Hepatocyte (in vitro differentiated cells): ENCODE measurements around the gene TARBP2. TPM values are rescaled to one million over a fixed set of nuclear protein-coding genes. Genes with fewer than 3 reads are reported as not detected.

Source experiments
- DNase-seq: peaks from one replicate; pipeline ENCODE4 v3.0.0-alpha.2; 2016; ENCODE audit warnings: low spot score
- H2AFZ ChIP-seq: fragments of 200-600 bp; sonication (generic); 2 replicates; pipeline ENCODE4 v1.6.0; 2016; ENCODE audit warnings: antibody characterized with exemption, mild to moderate bottlenecking
- H3K27ac ChIP-seq: fragments of 200-600 bp; sonication (generic); 2 replicates; pipeline ENCODE4 v1.5.1; 2016; ENCODE audit warnings: mild to moderate bottlenecking
- H3K27me3 ChIP-seq: fragments of 200-600 bp; sonication (generic); 2 replicates; pipeline ENCODE4 v1.6.1; 2016
- H3K36me3 ChIP-seq: fragments of 200-600 bp; sonication (generic); replicated peaks from 2 replicates; pipeline ENCODE4 v1.5.1; 2016; ENCODE audit warnings: low read depth; ENCODE audit not compliant: insufficient read depth
- H3K4me1 ChIP-seq: fragments of 200-600 bp; sonication (generic); 2 replicates; pipeline ENCODE4 v1.5.1; 2016; ENCODE audit warnings: mild to moderate bottlenecking, moderate library complexity; ENCODE audit not compliant: insufficient read depth
- H3K4me2 ChIP-seq: fragments of 200-600 bp; sonication (generic); 2 replicates; pipeline ENCODE4 v1.6.0; 2016
- H3K4me3 ChIP-seq: fragments of 200-600 bp; sonication (generic); 2 replicates; pipeline ENCODE4 v1.5.1; 2016; ENCODE audit warnings: mild to moderate bottlenecking
- H3K79me2 ChIP-seq: fragments of 200-600 bp; sonication (generic); 2 replicates; pipeline ENCODE4 v1.6.0; 2017; ENCODE audit warnings: mild to moderate bottlenecking
- H3K9me2 ChIP-seq: fragments of 200-600 bp; sonication (generic); replicated peaks from 2 replicates; pipeline ENCODE4 v1.6.0; 2017; ENCODE audit warnings: mild to moderate bottlenecking; ENCODE audit not compliant: insufficient read depth
- H3K9me3 ChIP-seq: fragments of 200-600 bp; sonication (generic); 2 replicates; pipeline ENCODE4 v1.5.1; 2016; ENCODE audit warnings: low read depth, mild to moderate bottlenecking
- H4K20me1 ChIP-seq: fragments of 200-600 bp; sonication (generic); 2 replicates; pipeline ENCODE4 v1.6.0; 2016; ENCODE audit warnings: mild to moderate bottlenecking; ENCODE audit not compliant: insufficient read depth, poor library complexity, severe bottlenecking
- CTCF ChIP-seq: fragments of 200-600 bp; sonication (generic); IDR thresholded peaks from 2 replicates; pipeline ENCODE4 v1.5.1; 2016; ENCODE audit warnings: antibody characterized with exemption, mild to moderate bottlenecking; ENCODE audit not compliant: poor library complexity
- EZH2 ChIP-seq: fragments of 200-600 bp; sonication (generic); IDR thresholded peaks from 2 replicates; pipeline ENCODE4 v1.6.1; 2016; ENCODE audit warnings: antibody characterized with exemption, mild to moderate bottlenecking, borderline replicate concordance
- EZH2phosphoT487 ChIP-seq: fragments of 200-600 bp; sonication (generic); IDR thresholded peaks from one replicate; pipeline ENCODE4 v1.6.1; 2018; ENCODE audit warnings: antibody characterized with exemption, mild to moderate bottlenecking, low read depth, moderate library complexity; ENCODE audit not compliant: unreplicated experiment, severe bottlenecking
- WGBS: methylation state at CpG from one replicate; pipeline ENCODE4 v1.1.6; 2016; ENCODE audit warnings: low lambda C conversion rate; ENCODE audit errors: missing lambda C conversion rate; 5-methylcytosine and 5-hydroxymethylcytosine counted together
- polyA plus RNA-seq: library from polyadenylated mRNA; unstranded; fragments of >200 nt; fragmentation: Nextera tagmentation; extraction: Ambion mirVana; gene quantifications from 2 replicates; pipeline ENCODE4 v1.2.1, GENCODE V29; 2016
- total RNA-seq: library from RNA; depleted of rRNA; stranded (reverse); fragments of >200 nt; gene quantifications from 2 replicates; pipeline ENCODE4 v1.2.3, GENCODE V29; 2014

TARBP2 gene
- total and polyA plus RNA-seq, 2 experiments from 2014 or later = 39.1 to 88.6 TPM

GRCh38 chr12:53474819-53475218 lies 26.3 kb upstream of the TARBP2 start:
- no peaks in the 10 kb centered on the region for H3K9me3 ChIP-seq
- no peak for DNase-seq
- no peaks in the 10 kb centered on the region for H3K27me3 ChIP-seq
- no peaks in the 10 kb centered on the region for H3K9me2 ChIP-seq
- H3K4me1 ChIP-seq = peaks cover 10% of the 10 kb centered on the region
- no peak overlapping the region for H3K4me3 ChIP-seq
- peaks cover 96% of the 10 kb centered on the region for H4K20me1 ChIP-seq
- H2AFZ ChIP-seq = no peak overlapping the region
- H3K79me2 ChIP-seq = peaks cover 86% of the 10 kb centered on the region
- WGBS = 88% methylated on average over 10 of the region's 13 CpGs
- no peak for TF ChIP-seq EZH2
- TF ChIP-seq EZH2phosphoT487 = no peak
- TF ChIP-seq CTCF = no peak
- peak overlapping the region; percentile 57 for H3K27ac ChIP-seq
- H3K36me3 ChIP-seq = peaks cover 8% of the 10 kb centered on the region
- peak overlapping the region; percentile 9 for H3K4me2 ChIP-seq

- H3K4me3 ChIP-seq = no peak overlapping the region
- H3K9me3 ChIP-seq = no peaks in the 10 kb centered on the region
- peaks cover 10% of the 10 kb centered on the region for H3K4me1 ChIP-seq
- H3K36me3 ChIP-seq = peaks cover 8% of the 10 kb centered on the region
- H4K20me1 ChIP-seq = peaks cover 92% of the 10 kb centered on the region
- 68% methylated on average over 2 of the region's 2 CpGs for WGBS
- TF ChIP-seq EZH2phosphoT487 (no peak), CTCF (peak; percentile 34)
- no peak for DNase-seq
- H3K9me2 ChIP-seq = no peaks in the 10 kb centered on the region
- H3K27me3 ChIP-seq = no peaks in the 10 kb centered on the region
- H3K79me2 ChIP-seq = peaks cover 72% of the 10 kb centered on the region
- H3K27ac ChIP-seq = no peak overlapping the region
- no peak overlapping the region for H3K4me2 ChIP-seq
- no peak overlapping the region for H2AFZ ChIP-seq
Measured at GRCh38 chr12:53476769-53477209, 24.3 kb upstream of the TARBP2 start.

- Histone ChIP-seq H3K9me2 (no peaks in the 10 kb centered on the region), H3K4me3 (no peak overlapping the region), H3K79me2 (peaks cover 51% of the 10 kb centered on the region), H3K27ac (peak overlapping the region; percentile 59), H3K27me3 (no peaks in the 10 kb centered on the region), H3K4me1 (peaks cover 6% of the 10 kb centered on the region), H4K20me1 (peaks cover 76% of the 10 kb centered on the region), H3K4me2 (no peak overlapping the region), H3K36me3 (peaks cover 8% of the 10 kb centered on the region), H2AFZ (no peak overlapping the region), H3K9me3 (no peaks in the 10 kb centered on the region)
- WGBS = 86% methylated on average over 1 of the region's 1 CpG
- DNase-seq = no peak
- TF ChIP-seq EZH2 = no peak
- TF ChIP-seq CTCF = no peak
- no peak for TF ChIP-seq EZH2phosphoT487
Measured at GRCh38 chr12:53478865-53479264, 22.2 kb upstream of the TARBP2 start.

GRCh38 chr12:53479331-53479730 lies 21.8 kb upstream of the TARBP2 start:
- Histone ChIP-seq H3K9me2 (no peaks in the 10 kb centered on the region), H3K4me1 (peaks cover 2% of the 10 kb centered on the region), H3K27me3 (no peaks in the 10 kb centered on the region), H3K9me3 (no peaks in the 10 kb centered on the region), H3K4me3 (no peak overlapping the region), H3K79me2 (peaks cover 46% of the 10 kb centered on the region), H3K27ac (peak overlapping the region; percentile 59), H4K20me1 (peaks cover 72% of the 10 kb centered on the region), H2AFZ (no peak overlapping the region), H3K36me3 (peaks cover 6% of the 10 kb centered on the region), H3K4me2 (no peak overlapping the region)
- DNase-seq = no peak
- TF ChIP-seq EZH2 (no peak), CTCF (no peak), EZH2phosphoT487 (no peak)
- 81% methylated on average over 5 of the region's 5 CpGs for WGBS
